Superior temporal gyrus (tissue), 1 donor: ENCODE results near the gene C3orf70.

Experiments
- DNase-seq: peaks from one replicate; pipeline ENCODE4 v3.0.0-alpha.2; 2016; ENCODE audit errors: extremely low spot score

Gene C3orf70

GRCh38 chr3:185152410-185153170 is at the start of gene C3orf70:
Gene C3orf70, minus strand, starts transcription at chr3:185153060. Its CDS starts 237 bp downstream, at chr3:185152823.
- DNase-seq: peak; percentile 58

GRCh38 chr3:185200639-185201038 is 47.8 kb upstream of the C3orf70 start:
- DNase-seq: no peak

- DNase-seq: no peak
Observed at GRCh38 chr3:185199671-185200070, 46.8 kb upstream of the C3orf70 start.

- no peak for DNase-seq
Observed at GRCh38 chr3:185199206-185199605, 46.3 kb upstream of the C3orf70 start.

GRCh38 chr3:185197068-185197467 is 44.2 kb upstream of the C3orf70 start:
- DNase-seq: no peak

- no peak for DNase-seq
Observed at GRCh38 chr3:185195652-185196051, 42.8 kb upstream of the C3orf70 start.

GRCh38 chr3:185188816-185189215 is 36.0 kb upstream of the C3orf70 start:
- no peak for DNase-seq

- no peak for DNase-seq
Observed at GRCh38 chr3:185187391-185187790, 34.5 kb upstream of the C3orf70 start.

GRCh38 chr3:185176750-185177359 is 24.0 kb upstream of the C3orf70 start:
- peak; percentile 79 for DNase-seq

GRCh38 chr3:185175370-185175987 is 22.6 kb upstream of the C3orf70 start:
- DNase-seq: peak; percentile 80

- DNase-seq: no peak
Observed at GRCh38 chr3:185172086-185173049, 19.5 kb upstream of the C3orf70 start.

GRCh38 chr3:185164428-185165217 is 11.8 kb upstream of the C3orf70 start:
- DNase-seq: no peak

GRCh38 chr3:185162634-185163033 is 9.8 kb upstream of the C3orf70 start:
- DNase-seq: no peak

GRCh38 chr3:185161761-185162160 is 8.9 kb upstream of the C3orf70 start:
- no peak for DNase-seq

GRCh38 chr3:185157347-185157746 is 4.5 kb upstream of the C3orf70 start:
- no peak for DNase-seq

- DNase-seq: no peak
Observed at GRCh38 chr3:185155678-185156077, 2.8 kb upstream of the C3orf70 start.

GRCh38 chr3:185153861-185154629 is 1.2 kb upstream of the C3orf70 start:
- peak; percentile 54 for DNase-seq

GRCh38 chr3:185153171-185153771 is 411 bp upstream of the C3orf70 start:
- no peak for DNase-seq

GRCh38 chr3:185151964-185152409 is 873 bp downstream of the C3orf70 start:
- DNase-seq: peak; percentile 51
